ENCODE data around the gene VPS37C.

- TF ChIP-seq, protein P1, sequence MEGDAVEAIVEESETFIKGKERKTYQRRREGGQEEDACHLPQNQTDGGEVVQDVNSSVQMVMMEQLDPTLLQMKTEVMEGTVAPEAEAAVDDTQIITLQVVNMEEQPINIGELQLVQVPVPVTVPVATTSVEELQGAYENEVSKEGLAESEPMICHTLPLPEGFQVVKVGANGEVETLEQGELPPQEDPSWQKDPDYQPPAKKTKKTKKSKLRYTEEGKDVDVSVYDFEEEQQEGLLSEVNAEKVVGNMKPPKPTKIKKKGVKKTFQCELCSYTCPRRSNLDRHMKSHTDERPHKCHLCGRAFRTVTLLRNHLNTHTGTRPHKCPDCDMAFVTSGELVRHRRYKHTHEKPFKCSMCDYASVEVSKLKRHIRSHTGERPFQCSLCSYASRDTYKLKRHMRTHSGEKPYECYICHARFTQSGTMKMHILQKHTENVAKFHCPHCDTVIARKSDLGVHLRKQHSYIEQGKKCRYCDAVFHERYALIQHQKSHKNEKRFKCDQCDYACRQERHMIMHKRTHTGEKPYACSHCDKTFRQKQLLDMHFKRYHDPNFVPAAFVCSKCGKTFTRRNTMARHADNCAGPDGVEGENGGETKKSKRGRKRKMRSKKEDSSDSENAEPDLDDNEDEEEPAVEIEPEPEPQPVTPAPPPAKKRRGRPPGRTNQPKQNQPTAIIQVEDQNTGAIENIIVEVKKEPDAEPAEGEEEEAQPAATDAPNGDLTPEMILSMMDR (conservative IDR thresholded peaks at IDR 0.05), result no peak
- no peak for TF ChIP-seq ZFX (IDR thresholded peaks at IDR 0.05)
Measured at GRCh38 chr11:61194981-61195695, 33.9 kb upstream of the VPS37C start.
